Stimulated activated CD8-positive, alpha-beta memory T cell treated with anti-CD3 and anti-CD28 coated beads, Interleukin-15, amount 100 ng/mL, for 48 hours (primary cell): ENCODE results near the gene ALDH1A1.

ENCODE experiments used
- DNase-seq, 2 donors: peaks; one replicate each; pipeline ENCODE4 v3.0.0-alpha.2; 2020; ENCODE audit warnings: low read depth in 2 of 2

Gene ALDH1A1

GRCh38 chr9:72856972-72857623 is 95.8 kb downstream of the ALDH1A1 start:
- DNase-seq = no peak

- no peak for DNase-seq
These were observed 96.8 kb downstream of the ALDH1A1 start for GRCh38 chr9:72855890-72856523.

GRCh38 chr9:72855321-72855720 is 97.5 kb downstream of the ALDH1A1 start:
- no peak for DNase-seq
